Measurements from ENCODE around the gene SPATA9. TPM values are rescaled to one million over a fixed set of nuclear protein-coding genes. Genes with fewer than 3 reads are reported as not detected.

Gene SPATA9
- total and polyA plus RNA-seq, 2 of the 8 experiments (the other 6 are each of a cell fraction or from before 2014, with no cell fraction given) = not detected

- TF ChIP-seq CREB1 (IDR thresholded peaks at IDR 0.05) = no peak
- no peak for TF ChIP-seq SIN3A (conservative IDR thresholded peaks at IDR 0.05 in 1 of 2, IDR thresholded peaks at IDR 0.05 in 1 of 2; ENCODE audit: low read depth in 1 of 2, low read length in 2 of 2)
Observed at GRCh38 chr5:95634081-95634480, 48.7 kb downstream of the SPATA9 start (continued).
